K562 (cell line): ENCODE measurements around the gene SYS1. TPM values are rescaled to one million over a fixed set of nuclear protein-coding genes. Genes with fewer than 3 reads are reported as not detected.

Experiments used
- ATAC-seq: fragments of 200-7000 bp; cut with Tn5 transposase; 3 replicates; pipeline ENCODE4 v1.9.1; 2020; ENCODE audit warnings: moderate library complexity
- BruUV-seq: library from RNA; stranded (reverse); fragments of 400-500 nt; replicated peaks from 2 replicates; lab custom pipeline; 2021; lab: Mats Ljungman, UMichigan
- CTCF ChIA-PET: fragments of 300-600 bp; formaldehyde crosslinking; extraction: SDS; loops from one replicate; lab custom pipeline; 2021; ENCODE audit warnings: low intra/inter-chr PET ratio; lab: Yijun Ruan, JAX
- POLR2A ChIA-PET: fragments of 300-600, 350-650 bp; sonication (Branson Sonifier 250); formaldehyde crosslinking; extraction: SDS; loops from one replicate; lab custom pipeline; 2021; ENCODE audit warnings: antibody characterized with exemption, inconsistent platforms; lab: Yijun Ruan, JAX
- DNase-seq, 4 experiments: peaks; one replicate each; pipeline versions ENCODE4 v3.0.0 to v3.0.0-alpha.2; 2011 to 2018; ENCODE audit warnings: low spot score in 3 of 4, mixed read lengths in 3 of 4; ENCODE audit errors: extremely low read depth in 1 of 4
- FAIRE-seq: peaks from 2 replicates; lab custom pipeline; 2011; peaks lifted over from hg19 to GRCh38; lab: Jason Lieb, UNC
- H2AFZ ChIP-seq: 2 replicates; pipeline ENCODE4 v1.6.0; 2011; ENCODE audit warnings: low read depth, low read length, control low read depth, inconsistent platforms
- H3K27ac ChIP-seq: fragments of 200-600 bp; 3 replicates; pipeline ENCODE4 v1.8.0; 2011; ENCODE audit warnings: low read depth, mild to moderate bottlenecking, control low read depth, inconsistent platforms, low read length, moderate library complexity, mixed read lengths; ENCODE audit errors: extremely low read depth
- H3K27me3 ChIP-seq, 2 experiments: fragments of 300-600 bp in 1 of 2; 2 replicates in 1 of 2; 3 replicates in 1 of 2; pipeline versions ENCODE4 v1.6.0 to v1.8.0; 2011; ENCODE audit warnings: inconsistent platforms in 2 of 2, low read length in 2 of 2, mild to moderate bottlenecking in 1 of 2, mixed read lengths in 1 of 2, moderate library complexity in 1 of 2; ENCODE audit not compliant: control insufficient read depth in 2 of 2, insufficient read depth in 2 of 2
- H3K36me3 ChIP-seq: fragments of 300-600 bp; 3 replicates; pipeline ENCODE4 v1.8.0; 2011; ENCODE audit warnings: mild to moderate bottlenecking, low read length, inconsistent platforms; ENCODE audit not compliant: control insufficient read depth, insufficient read depth
- H3K4me1 ChIP-seq, 2 experiments: fragments of 200-600 bp in 1 of 2; replicated peaks in 1 of 2; 2 replicates in 1 of 2; 3 replicates in 1 of 2; pipeline versions ENCODE4 v1.5.1 to v1.8.0; 2011; ENCODE audit warnings: inconsistent platforms in 2 of 2, low read length in 2 of 2, mild to moderate bottlenecking in 1 of 2, mixed read lengths in 1 of 2, moderate library complexity in 1 of 2; ENCODE audit not compliant: control insufficient read depth in 2 of 2, insufficient read depth in 2 of 2
- H3K4me2 ChIP-seq: 2 replicates; pipeline ENCODE4 v1.6.1; 2011; ENCODE audit warnings: low read length, control low read depth, inconsistent platforms, mixed read lengths; ENCODE audit not compliant: insufficient read depth
- H3K4me3 ChIP-seq: fragments of 200-600 bp; sonication (generic), shearing (Covaris generic); 2 replicates; pipeline ENCODE4 v1.5.1; 2016; ENCODE audit warnings: control low read depth, inconsistent platforms
- H3K79me2 ChIP-seq: fragments of 200-600 bp; 3 replicates; pipeline ENCODE4 v1.8.0; 2011; ENCODE audit warnings: low read length, inconsistent platforms; ENCODE audit not compliant: control insufficient read depth, insufficient read depth
- H3K9ac ChIP-seq, 2 experiments: 2 replicates each; pipeline versions ENCODE4 v1.6.0 to v1.6.1; 2011; ENCODE audit warnings: low read depth in 2 of 2, low read length in 2 of 2, control low read depth in 1 of 2, inconsistent platforms in 1 of 2, mild to moderate bottlenecking in 1 of 2, mixed read lengths in 1 of 2; ENCODE audit not compliant: insufficient read depth in 1 of 2
- H3K9me1 ChIP-seq: one replicate; pipeline ENCODE4 v1.6.0; 2011; ENCODE audit warnings: inconsistent platforms, mild to moderate bottlenecking, low read length, moderate library complexity; ENCODE audit not compliant: control insufficient read depth, insufficient read depth
- H3K9me3 ChIP-seq: replicated peaks from 2 replicates; pipeline ENCODE4 v1.5.1; 2011; ENCODE audit warnings: low read depth, low read length, inconsistent platforms; ENCODE audit not compliant: control insufficient read depth, insufficient read depth
- H4K20me1 ChIP-seq: replicated peaks from 2 replicates; pipeline ENCODE4 v1.6.1; 2011; ENCODE audit warnings: low read length, inconsistent platforms, mixed read lengths; ENCODE audit not compliant: control insufficient read depth, insufficient read depth
- ARID1B ChIP-seq: fragments of 450-650 bp; IDR thresholded peaks from 2 replicates; pipeline ENCODE4 v1.6.1; 2016; ENCODE audit warnings: antibody characterized with exemption, mild to moderate bottlenecking, inconsistent platforms
- DMBX1 ChIP-seq: fragments of 250-450 bp; sonication (Bioruptor Pico); IDR thresholded peaks from 2 replicates; pipeline ENCODE4 v1.8.0; 2022; ENCODE audit warnings: inconsistent platforms, mild to moderate bottlenecking, moderate library complexity, borderline replicate concordance
- GABPB2 ChIP-seq: fragments of 250-450 bp; sonication (Bioruptor Pico); conservative IDR thresholded peaks from 2 replicates; pipeline ENCODE4 v1.5.1; 2021; ENCODE audit warnings: mild to moderate bottlenecking
- MYNN ChIP-seq, 2 experiments: sonication (generic); formaldehyde crosslinking in 1 of 2; IDR thresholded peaks; 2 replicates each; pipeline versions ENCODE4 v1.5.0 to v1.6.1; 2016 to 2020; ENCODE audit warnings: antibody characterized with exemption in 1 of 2, missing genetic modification reagents in 1 of 2
- POLR2AphosphoS5 ChIP-seq: IDR thresholded peaks from 2 replicates; pipeline ENCODE4 v1.6.1; 2011; ENCODE audit warnings: mild to moderate bottlenecking, low read depth, low read length, moderate library complexity; ENCODE audit not compliant: control insufficient read depth, insufficient read depth
- RBFOX2 ChIP-seq: fragments of 200-400 bp; formaldehyde crosslinking; IDR thresholded peaks from 2 replicates; pipeline ENCODE4 v1.6.1; 2017; ENCODE audit warnings: low read depth, mild to moderate bottlenecking, low read length, moderate library complexity
- SREBF2 ChIP-seq: sonication (generic); formaldehyde crosslinking; IDR thresholded peaks from 2 replicates; pipeline ENCODE4 v1.4.0; 2020; ENCODE audit warnings: mild to moderate bottlenecking, missing genetic modification reagents
- TAF7 ChIP-seq: fragments of 450-650 bp; IDR thresholded peaks from 2 replicates; pipeline ENCODE4 v1.6.1; 2016; ENCODE audit warnings: missing genetic modification characterization, missing compliant biosample characterization
- TGIF2 ChIP-seq: sonication (generic); formaldehyde crosslinking; IDR thresholded peaks from 2 replicates; pipeline ENCODE4 v1.8.1; 2022; ENCODE audit warnings: mild to moderate bottlenecking, missing genetic modification reagents, moderate library complexity
- TRIM28 ChIP-seq: fragments of 450-650 bp; IDR thresholded peaks from 2 replicates; pipeline ENCODE4 v1.6.1; 2017
- U2AF2 ChIP-seq: fragments of 200-400 bp; formaldehyde crosslinking; optimal IDR thresholded peaks from 2 replicates; pipeline ENCODE3; 2017; ENCODE audit warnings: low read depth, mild to moderate bottlenecking, low read length
- ZBED1 ChIP-seq: IDR thresholded peaks from 2 replicates; pipeline ENCODE4 v1.6.1; 2014
- WGBS: fragments of 100-300 bp; shearing (Covaris generic); methylation state at CpG from one replicate; pipeline ENCODE4 v1.1.6; 2016; ENCODE audit warnings: low coverage, mixed read lengths; ENCODE audit not compliant: insufficient coverage; ENCODE audit errors: missing lambda C conversion rate; 5-methylcytosine and 5-hydroxymethylcytosine counted together
- in situ Hi-C: fragments of 300-500 bp; cut with MboI; formaldehyde crosslinking; loops from 4 replicates; pipeline ENCODE4 v1.15.0; 2018; ENCODE audit warnings: inconsistent platforms, mixed read lengths
- intact Hi-C: fragments of 100-400 bp; cut with micrococcal nuclease; formaldehyde crosslinking; loops from 2 replicates; pipeline ENCODE4 v1.14.2; 2022
- polyA plus RNA-seq, 8 experiments: library from polyadenylated mRNA; depleted of rRNA in 4 of 8; stranded (reverse) in 5 of 8; unstranded in 3 of 8; fragments of >200 nt; fragmentation: Nextera tagmentation in 2 of 8; fragmentation: Illumina TruSeq in 1 of 8; extraction: Ambion mirVana in 2 of 8; extraction: Trizol in 1 of 8; gene quantifications; 2 replicates each; pipeline versions ENCODE4 v1.2.1 to v1.2.3, GENCODE V29; 2011 to 2014; ENCODE audit warnings: inconsistent platforms in 1 of 8, missing spikeins in 1 of 8
- total RNA-seq, 7 experiments: library from RNA; depleted of rRNA in 6 of 7; stranded (reverse); fragments of >200 nt in 6 of 7; fragmentation: Illumina TruSeq in 2 of 7; extraction: Trizol in 2 of 7; gene quantifications; 2 replicates each; pipeline versions ENCODE4 v1.2.1 to v1.2.3, GENCODE V29; 2011 to 2021; ENCODE audit warnings: low replicate concordance in 1 of 7
- TF ChIP-seq, protein P1 (sequence below): fragments of 250-450 bp; sonication (Bioruptor Pico); IDR thresholded peaks from 2 replicates; pipeline ENCODE4 v1.4.0; 2020; ENCODE audit warnings: mild to moderate bottlenecking
- TF ChIP-seq, protein P2 (sequence below): fragments of 250-450 bp; sonication (Bioruptor Pico); IDR thresholded peaks from 2 replicates; pipeline ENCODE4 v1.4.0; 2020; ENCODE audit warnings: mild to moderate bottlenecking, moderate library complexity

SYS1 gene
- total and polyA plus RNA-seq, 9 of the 15 experiments (the other 6 are each of a cell fraction or from before 2014, with no cell fraction given) = 11.1 to 25.2 (median 17.5) TPM

DNA sequence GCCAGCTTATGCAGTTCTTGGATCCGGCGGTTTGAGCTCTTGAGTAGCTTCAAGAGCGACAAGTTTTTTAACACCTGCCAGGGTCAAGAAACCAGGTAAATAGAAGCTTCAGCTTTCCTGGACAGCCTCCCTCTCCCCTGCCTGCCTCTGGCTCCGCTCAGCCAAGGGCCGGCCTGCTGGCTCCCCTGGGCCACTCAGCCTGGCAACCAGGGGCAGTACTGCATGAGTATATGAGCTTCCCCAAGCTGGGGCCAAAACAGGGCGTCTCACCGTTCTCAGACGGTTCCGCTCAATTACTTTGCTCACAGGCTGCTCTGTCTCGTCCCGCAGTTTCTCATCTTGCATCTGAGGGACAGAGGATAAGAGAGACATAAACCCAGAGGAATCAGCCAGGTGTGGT is 14.3 kb downstream of the SYS1 start (continued):
- no peak for TF ChIP-seq RBFOX2
- no peak for TF ChIP-seq GABPB2 (CRISPR knock-in tag)
- TF ChIP-seq ARID1B = no peak
- no peak for TF ChIP-seq MYNN (IDR thresholded peaks at IDR 0.05)
- no peak for TF ChIP-seq MYNN (CRISPR knock-in tag; IDR thresholded peaks at IDR 0.05)

DNA sequence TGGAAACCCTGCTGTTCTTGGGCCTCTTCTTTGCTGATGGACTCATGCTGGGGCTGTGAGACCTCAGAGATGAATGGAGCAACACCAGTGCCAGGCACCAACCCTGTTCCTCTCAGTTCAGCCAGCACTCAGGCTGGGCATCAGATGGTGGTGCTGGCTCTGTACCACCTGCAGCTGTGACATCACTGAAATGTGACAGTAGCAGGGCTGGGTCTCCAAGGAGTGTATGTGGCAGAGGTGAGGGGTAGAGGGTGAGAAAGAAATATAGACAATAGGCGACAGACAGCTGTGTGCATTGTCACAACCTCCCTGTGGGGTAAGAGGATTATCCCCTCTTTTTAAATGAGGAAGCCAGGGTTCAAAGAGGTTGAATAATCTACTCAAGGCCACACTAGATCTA is 15.2 kb downstream of the SYS1 start, which contains the start of gene TP53TG5:
TP53TG5 (minus strand) TSS at position 135 of the 400 bp plus-strand sequence; CDS start at position 46, 89 bp downstream.
- H3K4me3 ChIP-seq = no peak within 1 kb of the TSS
- H3K4me2 ChIP-seq = no peak within 1 kb of the TSS
- no peaks in the 10 kb centered on the region for H3K27me3 ChIP-seq
- ATAC-seq (no peak), FAIRE-seq (no peak), DNase-seq (no peak)
- CTCF ChIA-PET = no interaction called here
- H3K4me1 ChIP-seq = peaks cover 3 to 8% of the 10 kb centered on the region in 2 experiments; a peak in 4 of 5 replicates
- in situ Hi-C loops (loop anchor here (5.0 kb wide), 1 partner anchor 39 kb away; the partner anchor contains the start of gene PIGT), intact Hi-C loops (no loop called here)
- H3K9me1 ChIP-seq = no peaks in the 10 kb centered on the region
- H4K20me1 ChIP-seq = no peaks in the 10 kb centered on the region
- no peak within 1 kb of the TSS for H2AFZ ChIP-seq
- WGBS = 40% methylated on average over 1 of the region's 1 CpG
- no peaks in the 10 kb centered on the region for H3K9me3 ChIP-seq
- H3K27ac ChIP-seq = no peak within 1 kb of the TSS
- H3K36me3 ChIP-seq = no peaks in the 10 kb centered on the region
- no TSS peak for BruUV-seq
- H3K79me2 ChIP-seq = no peaks in the 10 kb centered on the region
- peak within 1 kb of the TSS in 1 of 2 experiments; percentile 61; a peak in 1 of 4 replicates for H3K9ac ChIP-seq
- TF ChIP-seq, protein P1, sequence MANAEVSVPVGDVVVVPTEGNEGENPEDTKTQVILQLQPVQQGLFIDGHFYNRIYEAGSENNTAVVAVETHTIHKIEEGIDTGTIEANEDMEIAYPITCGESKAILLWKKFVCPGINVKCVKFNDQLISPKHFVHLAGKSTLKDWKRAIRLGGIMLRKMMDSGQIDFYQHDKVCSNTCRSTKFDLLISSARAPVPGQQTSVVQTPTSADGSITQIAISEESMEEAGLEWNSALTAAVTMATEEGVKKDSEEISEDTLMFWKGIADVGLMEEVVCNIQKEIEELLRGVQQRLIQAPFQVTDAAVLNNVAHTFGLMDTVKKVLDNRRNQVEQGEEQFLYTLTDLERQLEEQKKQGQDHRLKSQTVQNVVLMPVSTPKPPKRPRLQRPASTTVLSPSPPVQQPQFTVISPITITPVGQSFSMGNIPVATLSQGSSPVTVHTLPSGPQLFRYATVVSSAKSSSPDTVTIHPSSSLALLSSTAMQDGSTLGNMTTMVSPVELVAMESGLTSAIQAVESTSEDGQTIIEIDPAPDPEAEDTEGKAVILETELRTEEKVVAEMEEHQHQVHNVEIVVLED = no peak
- TF ChIP-seq, protein P2, sequence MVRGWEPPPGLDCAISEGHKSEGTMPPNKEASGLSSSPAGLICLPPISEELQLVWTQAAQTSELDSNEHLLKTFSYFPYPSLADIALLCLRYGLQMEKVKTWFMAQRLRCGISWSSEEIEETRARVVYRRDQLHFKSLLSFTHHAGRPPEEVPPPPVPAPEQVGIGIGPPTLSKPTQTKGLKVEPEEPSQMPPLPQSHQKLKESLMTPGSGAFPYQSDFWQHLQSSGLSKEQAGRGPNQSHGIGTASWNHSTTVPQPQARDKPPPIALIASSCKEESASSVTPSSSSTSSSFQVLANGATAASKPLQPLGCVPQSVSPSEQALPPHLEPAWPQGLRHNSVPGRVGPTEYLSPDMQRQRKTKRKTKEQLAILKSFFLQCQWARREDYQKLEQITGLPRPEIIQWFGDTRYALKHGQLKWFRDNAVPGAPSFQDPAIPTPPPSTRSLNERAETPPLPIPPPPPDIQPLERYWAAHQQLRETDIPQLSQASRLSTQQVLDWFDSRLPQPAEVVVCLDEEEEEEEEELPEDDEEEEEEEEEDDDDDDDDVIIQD (CRISPR knock-in tag) = no peak
- TF ChIP-seq TRIM28 (no peak), TGIF2 (CRISPR knock-in tag) (no peak), SREBF2 (CRISPR knock-in tag) (no peak), DMBX1 (CRISPR knock-in tag) (no peak), U2AF2 (no peak), ZBED1 (no peak), TAF7 (tag) (no peak), POLR2AphosphoS5 (no peak)
- TF ChIP-seq, all 486 proteins: peak for 0
- POLR2A ChIA-PET = interaction anchor here (2.5 kb wide), 1 partner anchor 15 kb away, joined by 15 read pairs; the partner anchor contains the start of gene SYS1
